HG03280 (cell line): ENCODE data around the gene TTLL8.

Source experiments
- ATAC-seq: cut with Tn5 transposase; IDR thresholded peaks from one replicate; pipeline ENCODE4 v1.9.1; 2021; ENCODE audit warnings: mild to moderate bottlenecking, moderate library complexity; ENCODE audit not compliant: unreplicated experiment

TTLL8 gene

DNA sequence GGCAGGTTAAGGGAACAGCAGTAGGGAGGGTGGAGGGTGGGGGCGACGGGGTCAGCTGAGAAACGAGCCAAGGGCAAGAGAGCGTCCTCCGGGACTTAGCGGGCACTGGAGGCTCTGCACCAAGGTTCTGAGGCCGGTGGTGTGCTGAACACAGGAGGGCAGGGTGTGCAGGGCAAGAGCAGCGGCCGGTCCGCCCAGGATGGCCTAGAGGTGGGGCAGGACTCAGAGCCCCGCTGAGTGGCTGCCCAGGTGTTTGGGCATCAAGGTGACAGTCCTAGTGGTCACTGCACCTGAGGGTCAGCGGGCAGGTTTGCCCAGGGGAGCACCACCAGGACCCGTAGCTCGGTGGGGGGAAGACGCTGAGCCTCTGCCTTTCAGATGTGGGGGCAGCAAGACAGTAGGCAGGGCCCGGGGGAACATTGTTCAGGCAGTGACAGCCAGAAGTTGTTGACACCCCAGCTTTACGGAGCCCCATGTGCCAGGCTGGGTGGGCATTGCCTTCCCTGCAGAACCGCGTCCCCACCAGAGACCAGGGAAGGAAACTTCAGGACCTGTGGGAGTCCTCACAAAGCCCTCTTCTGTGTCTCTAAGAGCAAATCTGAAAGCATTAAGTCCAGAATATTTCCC lies 4.5 kb upstream of the TTLL8 start:
- no peak for ATAC-seq

DNA sequence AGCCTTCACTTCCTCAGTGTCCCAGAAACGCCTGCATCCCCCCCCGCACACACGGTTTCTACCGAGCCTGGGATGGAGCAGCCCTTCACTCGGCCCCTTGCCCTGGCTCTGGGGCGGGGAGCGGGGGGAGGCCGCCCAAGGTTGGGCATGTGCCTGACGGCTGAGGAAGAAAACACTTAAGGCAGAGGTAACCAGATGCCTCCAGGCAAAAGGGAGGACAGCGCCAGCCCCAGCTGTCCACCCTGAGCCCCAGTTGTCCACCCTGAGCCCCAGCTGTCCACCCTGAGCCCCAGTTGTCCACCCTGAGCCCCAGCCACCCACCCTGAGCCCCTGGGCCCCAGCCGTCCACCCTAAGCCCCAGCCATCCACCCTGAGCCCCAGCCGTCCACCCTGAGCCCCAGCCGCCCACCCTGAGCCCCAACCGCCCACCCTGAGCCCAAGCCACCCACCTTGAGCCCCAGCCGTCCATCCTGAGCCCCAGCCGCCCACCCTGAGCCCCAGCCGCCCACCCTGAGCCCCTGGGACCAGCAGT lies 3.8 kb upstream of the TTLL8 start:
- ATAC-seq: no peak

DNA sequence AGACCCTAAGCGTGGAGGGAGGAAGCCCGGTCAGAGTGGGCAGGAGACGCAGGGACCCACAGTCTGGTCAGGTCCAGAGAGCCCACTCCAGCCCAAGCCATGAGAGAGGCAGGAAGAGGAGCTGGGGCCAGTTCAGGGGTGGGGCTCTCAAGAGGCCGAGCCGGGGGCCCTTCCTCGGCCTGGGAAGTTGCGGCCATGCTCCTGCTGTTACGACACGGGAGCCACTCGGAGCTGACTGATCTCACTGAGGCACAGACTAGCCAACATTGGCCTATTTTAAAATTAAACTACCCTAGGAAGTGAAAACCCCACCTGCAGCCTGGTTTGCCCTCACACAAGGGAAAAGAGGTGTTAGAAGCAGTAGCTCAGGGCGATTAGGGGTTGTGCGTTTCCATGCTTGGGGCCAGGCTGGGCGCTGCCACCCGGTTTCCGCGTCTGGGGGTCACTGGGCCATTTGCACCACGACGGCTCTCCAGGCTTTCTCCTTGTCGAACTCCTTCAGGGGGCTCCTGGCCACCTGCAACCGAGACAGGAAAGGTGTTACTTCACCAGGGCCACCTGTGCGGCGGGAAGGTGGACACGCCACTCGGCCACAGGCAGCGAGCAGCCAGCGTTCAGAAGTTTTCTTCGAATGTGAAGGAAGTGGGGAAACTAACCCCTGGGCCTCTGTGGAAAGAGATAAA lies 3.2 kb upstream of the TTLL8 start:
- ATAC-seq: no peak

DNA sequence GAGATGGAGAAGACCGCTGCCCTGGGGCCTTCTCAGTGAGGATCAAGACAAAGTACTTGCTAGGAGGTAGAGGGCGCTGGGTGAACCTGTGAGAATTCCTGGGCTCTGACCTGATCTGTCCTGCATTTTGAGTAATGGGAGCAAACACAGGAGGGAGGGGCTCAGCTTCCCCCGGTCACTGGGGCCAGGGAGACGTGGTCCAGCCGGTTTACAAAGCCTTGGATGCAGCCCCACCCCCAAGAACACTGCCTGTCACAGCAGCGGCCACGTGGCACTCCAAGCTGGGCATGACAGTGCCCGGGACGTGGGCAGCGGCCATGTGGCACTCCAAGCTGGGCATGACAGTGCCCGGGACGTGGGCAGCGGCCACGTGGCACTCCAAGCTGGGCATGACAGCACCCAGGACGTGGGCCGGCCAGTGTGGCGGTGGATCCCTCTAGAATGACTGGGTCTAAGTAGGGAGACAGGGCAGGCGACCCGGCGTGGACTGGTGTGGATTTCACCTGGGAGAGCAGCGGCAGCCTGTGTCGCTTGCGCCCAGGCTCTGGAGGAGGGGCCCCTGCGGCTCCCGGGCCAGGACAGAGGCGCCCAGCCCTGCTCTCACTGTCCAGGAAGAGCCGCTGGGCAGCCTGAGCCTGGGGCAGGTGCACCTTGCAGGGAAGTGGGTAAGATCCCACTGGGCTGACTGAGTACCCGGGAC lies 2.5 kb upstream of the TTLL8 start:
- ATAC-seq: no peak

DNA sequence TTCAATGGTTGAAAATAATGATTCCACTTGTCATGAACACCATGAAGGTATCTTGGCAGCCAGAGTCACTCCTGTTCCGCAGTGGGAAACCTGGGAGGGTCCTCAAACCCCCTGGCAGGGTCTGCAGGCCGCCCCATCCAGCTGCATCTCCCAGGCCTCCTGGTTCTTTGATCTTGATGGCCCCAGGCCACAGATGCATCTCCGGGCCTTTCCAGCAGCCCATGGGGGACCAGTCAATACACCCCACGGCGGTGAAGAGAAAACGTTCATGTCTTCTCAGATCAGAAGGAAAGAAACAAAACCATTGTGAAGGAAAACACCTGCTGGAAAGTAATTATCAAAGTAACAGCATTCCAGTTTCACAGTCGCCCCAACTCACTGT lies 1.8 kb upstream of the TTLL8 start:
- ATAC-seq: no peak

DNA sequence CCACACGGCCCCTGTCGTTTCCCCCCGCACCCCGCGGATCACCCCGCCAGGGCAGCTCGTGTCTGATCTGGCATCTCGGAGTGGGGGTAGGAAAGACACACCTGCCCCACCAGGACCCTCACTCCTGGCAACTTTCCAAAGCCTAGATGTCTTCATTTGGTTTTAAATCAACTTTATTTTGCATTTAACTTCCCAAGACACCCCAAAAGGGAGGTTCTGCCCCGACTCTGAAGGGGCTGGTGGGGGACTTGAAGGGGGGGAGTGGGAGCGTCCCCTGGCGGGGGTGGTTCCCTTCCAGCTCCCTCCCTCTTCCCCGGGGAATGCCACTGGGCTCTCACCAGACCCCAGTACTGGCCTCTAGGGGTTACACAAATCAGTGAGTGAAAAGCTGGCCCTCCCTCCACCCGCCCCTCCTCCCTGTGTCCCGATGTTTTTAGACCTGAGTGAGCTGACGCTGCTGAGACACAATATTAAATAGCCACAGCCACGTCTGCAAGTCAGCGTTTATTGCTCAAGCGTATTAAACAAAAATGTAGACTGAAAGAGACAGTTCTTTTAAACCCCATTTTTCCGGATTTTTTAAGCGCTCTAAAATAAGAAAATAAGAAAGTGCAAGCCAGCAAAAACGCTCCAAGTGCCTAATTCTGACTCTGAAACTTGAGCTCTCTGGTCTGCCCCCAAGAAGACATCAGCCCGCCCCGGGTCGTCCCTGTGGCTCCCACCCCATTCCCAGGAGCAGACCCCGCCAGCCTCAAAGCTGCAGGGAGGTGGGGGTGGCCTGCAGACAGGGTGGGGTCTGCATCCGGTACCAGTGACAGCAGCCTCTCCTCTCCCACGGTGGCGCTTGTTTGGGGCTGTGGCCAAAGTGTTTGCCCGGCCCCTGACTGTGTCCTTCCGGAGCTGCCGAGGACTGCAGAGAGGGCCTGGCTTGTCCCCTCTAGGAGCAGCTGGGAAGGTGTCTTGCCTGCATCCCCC lies 1.1 kb upstream of the TTLL8 start:
- no peak for ATAC-seq

- ATAC-seq: no peak
These were observed 629 bp downstream of the TTLL8 start for GRCh38 chr22:50057278-50058060.

DNA sequence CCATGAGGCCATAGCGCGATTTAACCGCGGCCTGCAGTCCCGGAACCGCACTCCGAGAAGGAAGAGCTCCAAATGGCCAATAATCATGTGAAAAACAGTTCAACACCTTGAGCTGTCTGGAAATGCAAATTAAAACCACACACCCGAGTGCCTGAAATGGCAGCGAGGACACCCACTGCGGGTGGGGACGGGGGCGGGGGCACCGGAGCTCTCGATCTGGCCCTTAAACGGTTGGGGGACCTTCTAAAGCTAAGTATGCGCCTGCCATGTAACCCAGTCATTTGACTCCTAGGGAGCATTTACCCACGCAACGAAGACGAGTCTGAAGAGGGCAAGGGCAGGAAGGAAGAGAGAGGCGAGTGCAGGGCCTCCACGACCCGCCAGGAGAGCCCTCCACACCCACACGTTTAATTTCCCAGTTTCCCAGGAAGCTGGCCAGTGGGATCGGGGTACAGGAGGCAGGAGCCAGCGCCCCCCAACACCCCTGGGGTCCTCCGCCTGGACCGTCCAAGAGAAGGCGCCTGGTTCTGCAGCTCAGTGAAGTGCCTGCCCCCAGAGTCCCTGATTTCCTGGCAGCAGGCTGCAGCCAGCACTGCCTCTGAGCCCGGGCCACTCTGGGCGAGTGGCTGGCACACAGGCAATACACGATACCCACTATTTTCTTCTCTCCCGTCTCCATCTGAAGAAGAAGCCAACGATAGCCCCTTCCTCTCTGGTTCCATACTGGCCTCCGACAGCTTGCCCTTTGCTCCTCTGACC lies 1.7 kb downstream of the TTLL8 start:
- ATAC-seq: no peak

- no peak for ATAC-seq
These were observed 4.2 kb downstream of the TTLL8 start for GRCh38 chr22:50053861-50054260.

DNA sequence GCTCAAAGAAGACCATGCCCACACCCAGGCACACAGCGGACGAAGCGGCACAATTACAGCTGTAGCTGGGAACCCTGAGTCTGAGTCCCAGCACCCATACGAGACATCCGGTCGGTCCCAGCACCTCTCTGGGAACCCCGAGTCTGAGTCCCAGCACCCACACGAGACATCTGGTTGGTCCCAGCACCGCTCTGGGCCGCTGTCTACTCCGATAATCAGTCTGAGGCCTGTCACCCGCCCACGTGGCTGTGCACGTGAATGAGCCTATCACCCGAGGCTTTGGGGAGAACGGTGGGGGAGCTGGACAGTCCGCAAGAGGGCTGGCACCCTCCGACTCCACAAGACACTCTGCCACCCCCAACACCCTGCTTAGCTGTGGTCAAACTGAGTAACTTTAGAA lies 6.2 kb downstream of the TTLL8 start:
- ATAC-seq: no peak

DNA sequence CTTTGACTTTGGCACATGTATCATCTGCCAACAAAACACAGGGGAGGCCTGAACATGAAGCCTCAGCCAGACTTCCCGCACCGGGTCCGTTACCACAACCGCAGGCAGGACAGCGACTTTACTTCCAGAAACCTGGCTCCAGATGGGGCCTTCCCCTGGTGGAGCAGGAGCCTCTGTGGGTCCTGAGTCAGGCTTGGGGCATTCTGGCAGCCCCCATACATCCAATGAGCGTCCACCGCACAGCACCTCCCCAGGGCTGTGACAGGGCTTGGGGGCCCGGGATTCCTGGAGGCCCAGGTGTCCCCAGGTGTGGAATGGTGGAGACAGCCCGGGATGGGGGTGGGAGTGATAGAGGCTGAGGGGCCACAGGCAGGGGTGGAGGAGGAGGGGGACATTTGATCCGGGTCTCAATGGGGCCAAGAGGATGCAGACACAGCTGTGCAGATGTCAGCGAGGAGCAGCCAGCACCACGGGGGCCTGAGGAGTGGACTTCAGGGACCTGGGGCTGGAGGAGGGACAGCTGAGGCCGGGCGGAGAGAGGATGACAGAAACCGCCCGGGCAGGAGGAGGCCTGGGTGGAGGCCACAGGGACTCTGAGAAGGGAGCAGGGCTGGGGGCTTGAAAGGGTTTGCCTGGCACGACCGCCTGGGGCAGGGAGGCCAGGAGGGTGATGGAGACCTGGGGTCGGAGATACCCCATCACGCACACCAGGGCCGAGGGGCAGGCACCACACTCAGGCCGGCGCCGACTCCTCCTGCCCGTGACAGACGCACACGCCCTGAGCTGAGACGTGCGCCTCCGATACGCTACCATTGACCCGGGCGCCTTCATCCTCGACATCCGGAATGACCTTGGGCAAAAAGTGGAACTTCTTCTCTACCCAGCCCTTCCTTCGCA lies 8.6 kb downstream of the TTLL8 start:
- no peak for ATAC-seq

DNA sequence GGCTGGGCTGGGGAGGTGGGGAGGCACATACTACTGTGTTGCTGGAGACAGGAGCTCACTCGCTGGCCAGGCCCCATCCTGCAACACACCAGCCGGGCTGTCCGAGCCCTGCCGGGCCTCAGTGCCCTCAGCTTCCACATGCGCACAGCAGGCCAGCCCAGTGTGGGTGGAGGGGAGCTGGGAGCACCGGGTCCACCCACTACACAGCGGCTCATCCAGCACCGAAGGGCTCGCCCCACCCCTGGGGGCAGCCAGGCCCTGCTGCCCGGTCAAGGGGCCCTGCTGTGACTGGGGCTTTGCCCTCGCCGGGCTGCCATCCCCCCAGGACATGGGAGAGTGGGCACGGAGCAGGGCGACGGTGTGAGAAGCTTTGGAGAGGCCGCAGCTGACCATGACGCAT lies 9.3 kb downstream of the TTLL8 start:
- ATAC-seq: no peak

DNA sequence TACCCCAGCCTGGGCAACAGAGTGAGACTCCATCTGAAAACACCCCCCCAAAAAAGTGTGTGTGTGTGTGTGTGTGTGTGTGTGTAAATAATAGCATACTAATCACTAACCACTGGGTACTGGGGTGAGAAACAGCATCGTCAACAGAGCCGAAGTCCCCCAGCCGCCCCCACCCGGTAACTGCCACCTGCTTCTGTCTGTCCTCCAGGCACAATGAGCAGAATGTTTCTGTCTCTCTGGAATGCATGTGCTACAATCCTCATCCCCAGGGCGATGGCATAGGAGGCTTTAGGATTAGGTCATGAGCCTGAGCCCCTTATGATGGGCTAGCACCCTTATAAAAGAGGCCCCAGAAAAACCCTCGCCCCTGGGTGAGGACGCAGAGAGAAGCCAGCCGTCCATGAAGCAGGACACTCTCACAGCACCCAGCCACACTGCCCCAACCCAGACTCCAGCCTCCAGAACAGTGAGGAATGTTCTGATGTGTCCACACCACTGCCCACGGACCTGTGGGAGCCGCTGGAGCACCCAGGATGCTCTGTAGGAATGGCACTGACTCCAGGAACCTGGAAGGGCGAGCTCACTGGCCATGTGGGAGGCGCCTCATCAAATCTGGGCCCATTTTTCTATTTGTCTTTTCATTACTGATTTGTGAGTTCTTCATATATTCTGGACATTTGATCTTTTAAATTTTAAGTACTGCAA lies 9.9 kb downstream of the TTLL8 start:
- no peak for ATAC-seq

- ATAC-seq: no peak
These were observed 10.8 kb downstream of the TTLL8 start for GRCh38 chr22:50047346-50047745.

DNA sequence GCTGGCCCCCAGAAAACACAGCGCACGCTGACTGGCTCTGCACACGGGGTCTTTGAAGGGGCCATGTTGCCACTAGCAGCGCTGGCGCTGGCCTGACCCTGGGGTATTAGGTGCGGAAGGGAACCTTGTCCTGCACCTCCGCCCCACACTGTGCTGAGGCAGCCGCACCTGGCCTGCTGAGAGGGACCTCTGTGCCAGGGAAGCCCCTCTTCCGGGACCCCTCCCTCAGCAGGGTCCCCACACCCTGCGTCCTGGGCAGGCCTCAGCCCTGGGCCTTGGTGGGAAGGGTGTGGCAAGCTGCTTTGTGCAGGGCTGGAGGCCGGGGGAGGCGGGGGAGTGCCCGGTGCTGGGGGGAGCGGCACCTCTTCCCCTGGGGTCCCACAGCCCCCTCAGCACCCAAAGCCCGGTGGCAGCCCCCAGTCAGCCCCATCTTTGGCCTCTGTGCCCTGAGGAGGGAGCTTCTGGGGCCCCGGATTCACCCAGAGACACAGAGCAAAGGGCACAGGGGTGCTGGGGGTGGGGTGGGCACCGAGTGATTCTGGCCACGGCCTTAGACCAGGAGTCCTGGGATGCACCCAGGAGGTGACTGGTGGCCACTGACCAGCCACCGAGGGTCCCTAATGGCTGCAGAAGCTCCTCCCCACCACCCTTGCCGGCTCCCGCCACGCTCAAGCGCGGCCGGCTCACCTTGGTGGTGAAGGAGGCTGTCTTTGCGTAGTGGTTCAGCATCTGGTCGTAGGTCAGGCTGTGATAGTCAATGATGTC lies 11.4 kb downstream of the TTLL8 start:
- no peak for ATAC-seq

DNA sequence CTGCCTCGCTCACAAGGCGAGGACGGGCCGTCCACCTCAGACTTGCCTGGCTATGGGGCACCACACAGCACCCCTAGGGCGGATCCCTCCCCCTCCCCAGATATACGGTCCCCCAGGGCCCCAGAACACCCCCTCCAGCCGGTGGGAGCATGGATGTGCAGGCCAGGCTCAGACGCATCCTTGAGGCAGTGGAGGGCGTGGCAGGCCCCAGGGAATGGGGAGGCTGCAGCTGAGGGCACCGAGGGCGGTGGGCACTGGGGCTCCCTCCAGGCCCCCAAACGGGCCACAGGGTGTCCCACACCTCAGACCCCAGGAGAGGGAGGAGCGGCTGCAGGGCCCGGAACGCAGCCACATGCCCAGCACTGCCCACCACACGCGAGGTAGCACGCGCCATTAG lies 12.1 kb downstream of the TTLL8 start:
- ATAC-seq: no peak
